NB4 (cell line): ENCODE measurements around the gene GATD1.
A peak's percentile ranks its signal among the peaks of the same experiment; 100 is the strongest.

ENCODE experiments used
- DNase-seq: peaks from one replicate; pipeline ENCODE4 v3.0.0; 2010; ENCODE audit warnings: low read depth
- H3K4me3 ChIP-seq: one replicate; pipeline ENCODE4 v1.5.1; 2011; ENCODE audit warnings: mild to moderate bottlenecking, low read depth, low read length, moderate library complexity
- MYC ChIP-seq: IDR thresholded peaks from 2 replicates; pipeline ENCODE4 v1.6.1; 2011; ENCODE audit warnings: low read depth, low read length
- POLR2A ChIP-seq: IDR thresholded peaks from 2 replicates; pipeline ENCODE4 v1.6.1; 2011; ENCODE audit warnings: mild to moderate bottlenecking; ENCODE audit not compliant: insufficient read length; ENCODE audit errors: extremely low read depth
- TF ChIP-seq, protein P1 (sequence below): IDR thresholded peaks from 2 replicates; pipeline ENCODE4 v1.6.1; 2011; ENCODE audit warnings: low read depth, low read length
- TF ChIP-seq, protein P2 (sequence below): IDR thresholded peaks from one replicate; pipeline ENCODE4 v1.5.1; 2012; ENCODE audit warnings: low read depth, low read length

The GATD1 gene

DNA sequence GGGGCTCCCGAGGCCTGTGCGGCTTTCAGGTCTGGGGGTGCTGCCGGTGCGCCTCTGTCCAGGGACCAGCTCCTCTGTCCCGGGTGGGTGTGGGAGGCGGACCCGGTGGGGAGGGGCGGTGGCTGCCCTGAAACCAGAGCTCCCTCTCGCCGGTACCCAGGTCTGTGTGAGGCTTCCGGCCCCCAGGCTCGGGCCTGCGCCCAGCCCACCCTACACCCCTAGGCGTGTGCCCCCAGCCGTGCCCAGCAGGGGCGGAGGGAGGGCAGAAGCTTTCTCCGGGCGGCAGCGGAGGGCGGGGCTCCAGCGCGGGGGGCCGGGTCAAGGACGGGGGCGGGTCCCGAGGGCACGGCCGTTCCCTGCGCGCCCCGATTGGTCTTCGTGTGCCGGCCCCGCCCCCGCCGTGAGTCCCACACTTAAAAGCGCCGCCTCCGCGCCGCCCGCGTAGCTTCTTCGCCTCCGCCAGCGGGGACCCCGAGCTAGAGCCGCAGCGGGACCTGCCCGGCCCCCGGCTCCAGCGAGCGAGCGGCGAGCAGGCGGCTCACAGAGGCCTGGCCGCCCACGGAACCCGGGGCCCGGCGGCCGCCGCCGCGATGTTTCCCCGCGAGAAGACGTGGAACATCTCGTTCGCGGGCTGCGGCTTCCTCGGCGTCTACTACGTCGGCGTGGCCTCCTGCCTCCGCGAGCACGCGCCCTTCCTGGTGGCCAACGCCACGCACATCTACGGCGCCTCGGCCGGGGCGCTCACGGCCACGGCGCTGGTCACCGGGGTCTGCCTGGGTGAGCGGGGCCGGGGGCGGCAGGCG is 42.0 kb upstream of the GATD1 start:
- TF ChIP-seq MYC: no peak; the same call in none of the 2 replicates
- peak; percentile 84 for TF ChIP-seq POLR2A
- DNase-seq: peak; percentile 91
- H3K4me3 ChIP-seq: peak overlapping the region; percentile 68

DNA sequence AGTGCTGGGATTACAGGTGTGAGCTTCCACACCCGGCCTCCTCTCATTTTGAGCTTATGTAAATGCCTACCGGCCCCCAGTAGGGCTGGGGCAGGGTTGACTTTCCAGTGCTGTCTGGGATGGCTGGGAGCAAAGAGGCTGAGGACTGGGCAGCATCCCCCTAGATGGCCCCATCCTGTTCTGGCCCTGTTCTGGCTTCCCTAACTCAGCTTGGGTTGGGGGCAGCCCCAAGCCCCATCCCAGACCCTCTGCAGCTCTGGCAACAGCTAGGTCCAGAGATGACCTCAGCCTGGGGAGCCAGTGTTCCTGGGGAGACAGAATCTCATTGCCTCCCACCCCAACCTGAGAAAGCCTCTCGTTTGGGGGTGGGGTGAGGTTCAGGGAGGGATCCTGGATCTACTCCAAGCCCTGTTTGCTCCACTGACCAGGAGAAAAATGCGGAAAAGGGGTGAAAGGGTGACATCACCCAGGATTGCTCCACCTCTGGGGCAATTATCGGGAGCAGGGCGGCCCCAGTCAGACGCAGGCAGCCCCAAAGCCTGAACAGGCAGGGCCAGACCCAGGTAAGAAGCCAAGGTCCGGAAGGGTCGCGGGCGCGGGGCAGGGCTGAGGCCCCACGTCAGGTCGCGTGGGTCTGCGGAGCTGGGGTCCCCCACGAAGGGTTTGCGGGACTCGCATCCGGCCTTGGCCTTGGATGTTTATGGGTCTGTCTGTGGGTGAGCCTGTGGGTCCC is 41.3 kb upstream of the GATD1 start, which contains the start of gene PNPLA2:
PNPLA2 (plus strand) TSS at position 519 of the 733 bp plus-strand sequence. CDS start 805 bp downstream, outside the sequence.
- DNase-seq: no peak
- TF ChIP-seq, protein P1, sequence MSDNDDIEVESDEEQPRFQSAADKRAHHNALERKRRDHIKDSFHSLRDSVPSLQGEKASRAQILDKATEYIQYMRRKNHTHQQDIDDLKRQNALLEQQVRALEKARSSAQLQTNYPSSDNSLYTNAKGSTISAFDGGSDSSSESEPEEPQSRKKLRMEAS: no peak
- TF ChIP-seq MYC (no peak), POLR2A (no peak)
- TF ChIP-seq, protein P2, sequence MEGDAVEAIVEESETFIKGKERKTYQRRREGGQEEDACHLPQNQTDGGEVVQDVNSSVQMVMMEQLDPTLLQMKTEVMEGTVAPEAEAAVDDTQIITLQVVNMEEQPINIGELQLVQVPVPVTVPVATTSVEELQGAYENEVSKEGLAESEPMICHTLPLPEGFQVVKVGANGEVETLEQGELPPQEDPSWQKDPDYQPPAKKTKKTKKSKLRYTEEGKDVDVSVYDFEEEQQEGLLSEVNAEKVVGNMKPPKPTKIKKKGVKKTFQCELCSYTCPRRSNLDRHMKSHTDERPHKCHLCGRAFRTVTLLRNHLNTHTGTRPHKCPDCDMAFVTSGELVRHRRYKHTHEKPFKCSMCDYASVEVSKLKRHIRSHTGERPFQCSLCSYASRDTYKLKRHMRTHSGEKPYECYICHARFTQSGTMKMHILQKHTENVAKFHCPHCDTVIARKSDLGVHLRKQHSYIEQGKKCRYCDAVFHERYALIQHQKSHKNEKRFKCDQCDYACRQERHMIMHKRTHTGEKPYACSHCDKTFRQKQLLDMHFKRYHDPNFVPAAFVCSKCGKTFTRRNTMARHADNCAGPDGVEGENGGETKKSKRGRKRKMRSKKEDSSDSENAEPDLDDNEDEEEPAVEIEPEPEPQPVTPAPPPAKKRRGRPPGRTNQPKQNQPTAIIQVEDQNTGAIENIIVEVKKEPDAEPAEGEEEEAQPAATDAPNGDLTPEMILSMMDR: no peak
- H3K4me3 ChIP-seq: peak within 1 kb of the TSS; percentile 68

DNA sequence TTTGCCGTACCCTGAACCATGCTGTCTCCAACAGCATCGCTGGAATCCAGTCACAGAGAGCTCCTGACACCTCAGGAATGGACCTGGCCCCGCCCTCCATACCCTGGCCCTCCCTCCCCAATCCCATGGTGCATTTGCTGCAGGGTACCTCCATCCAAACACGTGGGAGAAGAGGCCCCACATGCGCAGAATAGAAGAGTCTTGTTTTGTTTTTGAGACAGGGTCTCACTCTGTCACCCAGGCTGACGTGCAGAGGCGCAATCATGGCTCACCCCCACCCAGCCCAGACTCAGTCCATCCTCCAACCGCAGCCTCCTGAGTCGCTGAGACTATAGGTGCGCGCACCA is 39.1 kb upstream of the GATD1 start:
- TF ChIP-seq, protein P1: peak; percentile 43
- TF ChIP-seq, protein P2: no peak
- no peak for DNase-seq
- H3K4me3 ChIP-seq: no peak overlapping the region

DNA sequence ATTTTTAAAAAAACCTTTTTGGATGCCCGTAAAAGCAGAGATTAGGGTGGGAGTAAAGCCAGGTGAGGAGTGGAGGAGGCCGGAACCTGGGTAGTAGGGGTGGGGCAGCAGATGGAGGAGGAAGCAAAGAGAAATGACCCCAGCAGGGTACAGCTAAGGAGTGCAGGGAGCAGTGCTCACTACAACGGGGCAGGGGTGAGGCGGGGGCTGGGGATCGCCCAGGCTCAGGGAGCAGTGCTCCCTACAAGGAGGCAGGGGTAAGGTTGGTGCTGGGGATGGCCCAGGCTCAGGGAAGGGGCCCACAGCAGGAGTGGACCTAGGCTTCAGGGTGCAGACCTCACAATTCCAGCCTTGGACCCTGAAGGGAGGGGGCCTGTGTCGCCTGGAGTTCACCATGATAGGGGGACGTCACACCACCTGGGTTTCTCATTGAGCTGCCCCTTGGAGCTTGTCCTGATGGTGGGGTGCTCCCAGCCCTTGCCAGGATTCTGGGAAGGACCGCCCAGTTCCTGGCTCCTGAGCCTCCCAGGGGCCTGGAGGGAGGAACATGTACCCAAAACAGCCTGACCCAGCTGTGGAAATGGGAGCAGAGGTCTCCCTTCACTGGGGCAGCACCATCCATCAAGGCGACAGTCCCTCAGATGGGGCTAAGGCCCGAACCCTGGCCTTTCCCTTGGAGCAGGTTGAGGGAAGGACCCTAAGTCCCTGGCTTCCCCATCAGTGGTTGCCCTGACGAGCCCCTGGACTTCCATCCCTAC is 38.6 kb upstream of the GATD1 start:
- TF ChIP-seq POLR2A (no peak), MYC (no peak)
- TF ChIP-seq, protein P1: no peak
- TF ChIP-seq, protein P2: no peak

DNA sequence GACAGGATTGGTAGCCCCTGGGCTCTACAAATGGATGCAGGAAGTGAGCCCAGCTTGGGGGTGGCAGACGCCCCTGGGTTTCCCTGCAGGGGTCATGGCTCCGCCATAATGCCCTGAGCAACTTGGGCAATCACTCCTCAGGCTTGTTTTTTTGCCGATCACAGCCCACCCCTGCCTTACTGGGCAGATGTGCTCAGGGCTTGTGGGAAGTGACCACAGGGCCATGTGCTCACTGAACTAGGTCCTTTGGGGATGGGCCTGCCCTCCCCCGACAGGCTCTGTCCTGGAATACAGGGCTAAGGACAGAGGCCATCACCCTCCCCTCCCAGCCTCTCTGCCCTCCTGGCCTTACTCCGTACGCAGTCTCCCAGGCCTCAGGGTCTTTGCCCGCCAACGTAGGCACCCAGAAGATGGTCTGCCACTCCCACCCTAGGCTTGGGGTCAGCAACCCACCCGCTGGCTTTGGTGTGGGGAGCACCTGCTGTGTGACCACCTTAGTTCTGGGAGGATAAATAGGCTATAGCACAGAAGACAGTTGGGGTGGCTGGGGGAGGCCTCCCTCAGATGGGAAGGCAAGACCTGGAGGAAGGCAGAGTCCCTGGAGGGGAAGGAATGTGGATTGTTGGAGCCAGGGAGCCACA is 36.3 kb upstream of the GATD1 start:
- no peak overlapping the region for H3K4me3 ChIP-seq
- peak; percentile 57 for DNase-seq

More for the DNA sequence above, 38.6 kb upstream of the GATD1 start:
- H3K4me3 ChIP-seq: no peak overlapping the region
- no peak for DNase-seq

More for the DNA sequence above, 36.3 kb upstream of the GATD1 start:
- TF ChIP-seq, protein P1: peak; percentile 81
- TF ChIP-seq, protein P2: no peak
- TF ChIP-seq MYC: peak; percentile 72
